NCI-H1436 treated with DMSO at 0.1 percent for 48 hours (cell line): ENCODE results near the gene DPYSL4.

Experiments used
- DNase-seq: peaks from one replicate; lab custom pipeline; 2025; lab: John Stamatoyannopoulos, UW

The DPYSL4 gene

DNA sequence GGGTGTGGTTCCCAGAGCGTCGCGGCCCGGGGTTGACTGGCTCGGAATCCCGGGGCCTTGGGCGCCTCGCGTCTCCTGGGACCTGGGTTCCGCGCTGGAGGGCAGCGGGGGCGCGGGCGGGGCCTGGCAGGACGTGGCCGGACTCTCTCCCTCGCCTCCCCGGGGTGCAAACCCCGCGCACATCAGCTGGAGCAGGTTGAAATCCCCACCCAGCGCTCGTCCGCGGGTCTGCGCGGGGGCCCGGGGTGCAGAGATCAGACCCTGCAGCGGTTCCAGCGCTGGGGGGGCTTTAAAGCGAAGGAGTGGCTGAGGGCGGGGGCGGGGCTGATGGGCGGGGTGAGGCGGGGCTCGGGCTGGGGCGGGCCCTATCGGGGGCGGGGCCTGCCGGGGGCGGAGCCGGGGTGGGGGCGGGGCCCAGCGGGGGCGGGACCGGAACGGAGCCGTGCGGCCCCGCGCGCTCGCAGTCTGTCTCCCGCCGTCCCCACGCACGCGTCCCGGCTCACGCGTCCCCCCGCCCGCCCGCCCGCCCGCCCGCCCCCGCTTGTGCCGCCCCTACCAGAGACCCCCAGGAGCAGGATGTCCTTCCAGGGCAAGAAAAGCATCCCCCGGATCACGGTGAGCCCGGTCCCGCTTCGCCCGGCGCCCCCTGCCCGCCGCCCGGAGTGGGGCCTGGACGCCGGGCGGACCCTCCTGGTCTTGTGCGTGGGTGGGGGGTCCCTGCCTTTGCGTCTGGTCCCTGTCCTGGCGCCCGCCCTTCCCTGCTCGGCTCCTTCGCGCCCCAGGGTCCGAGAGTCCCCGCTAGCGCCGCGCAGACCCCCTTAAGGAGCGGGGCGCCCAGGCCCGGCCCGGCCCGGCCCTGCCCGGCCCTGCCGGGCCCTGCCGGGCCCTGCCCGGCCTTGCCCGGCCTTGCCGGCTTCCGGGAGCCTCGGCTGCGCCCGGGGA is at the start of gene DPYSL4:
Gene DPYSL4, plus strand, starts transcription at position 461 of the 942 bp plus-strand sequence. Its CDS starts 116 bp downstream, at position 577.
- no peak for DNase-seq

- no peak for DNase-seq
These were observed 49.4 kb upstream of the DPYSL4 start for GRCh38 chr10:132137111-132138072.

GRCh38 chr10:132138133-132138532 is 48.6 kb upstream of the DPYSL4 start:
- no peak for DNase-seq

DNA sequence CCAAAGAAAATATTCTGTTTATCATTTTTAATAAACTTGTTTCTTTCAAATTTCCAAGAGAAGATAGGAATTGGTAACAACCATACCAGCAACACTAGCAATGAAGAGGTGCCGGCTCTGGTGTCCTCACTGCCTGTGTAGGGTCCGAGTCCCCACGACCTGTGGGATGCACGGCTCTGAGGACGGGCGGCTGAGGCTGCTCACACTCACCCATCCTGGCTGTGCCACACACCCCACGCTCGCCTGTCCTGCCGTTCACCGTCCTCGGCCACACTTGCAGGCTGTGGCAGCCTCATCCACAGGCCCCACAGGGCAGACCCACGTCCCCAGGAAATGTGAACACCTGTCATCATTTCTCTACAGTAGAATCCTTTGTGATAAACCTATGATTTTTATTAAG is 48.2 kb upstream of the DPYSL4 start:
- no peak for DNase-seq

- DNase-seq: no peak
These were observed 47.2 kb upstream of the DPYSL4 start for GRCh38 chr10:132139526-132139925.

- DNase-seq: no peak
These were observed 46.4 kb upstream of the DPYSL4 start for GRCh38 chr10:132140167-132140925.

DNA sequence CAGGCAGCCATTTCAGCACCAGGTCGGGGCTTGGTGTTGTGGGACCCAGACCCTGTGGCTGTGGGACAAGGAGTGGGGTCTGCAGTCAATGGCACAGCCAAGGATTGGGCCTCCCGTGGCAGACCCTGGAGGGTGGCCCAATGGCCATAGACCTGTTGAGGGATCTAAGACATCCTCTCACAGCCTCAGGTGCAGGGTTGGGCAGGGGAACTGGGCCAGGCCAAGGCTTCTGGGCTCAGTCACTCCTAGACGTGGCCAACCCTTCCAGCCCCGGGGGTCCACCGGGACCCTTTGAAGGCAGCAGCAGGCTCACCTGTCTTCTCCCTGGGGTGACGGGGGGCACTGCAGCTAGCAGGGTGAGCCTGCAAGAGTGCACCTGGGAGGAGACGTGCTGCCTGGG is 45.7 kb upstream of the DPYSL4 start:
- no peak for DNase-seq

DNA sequence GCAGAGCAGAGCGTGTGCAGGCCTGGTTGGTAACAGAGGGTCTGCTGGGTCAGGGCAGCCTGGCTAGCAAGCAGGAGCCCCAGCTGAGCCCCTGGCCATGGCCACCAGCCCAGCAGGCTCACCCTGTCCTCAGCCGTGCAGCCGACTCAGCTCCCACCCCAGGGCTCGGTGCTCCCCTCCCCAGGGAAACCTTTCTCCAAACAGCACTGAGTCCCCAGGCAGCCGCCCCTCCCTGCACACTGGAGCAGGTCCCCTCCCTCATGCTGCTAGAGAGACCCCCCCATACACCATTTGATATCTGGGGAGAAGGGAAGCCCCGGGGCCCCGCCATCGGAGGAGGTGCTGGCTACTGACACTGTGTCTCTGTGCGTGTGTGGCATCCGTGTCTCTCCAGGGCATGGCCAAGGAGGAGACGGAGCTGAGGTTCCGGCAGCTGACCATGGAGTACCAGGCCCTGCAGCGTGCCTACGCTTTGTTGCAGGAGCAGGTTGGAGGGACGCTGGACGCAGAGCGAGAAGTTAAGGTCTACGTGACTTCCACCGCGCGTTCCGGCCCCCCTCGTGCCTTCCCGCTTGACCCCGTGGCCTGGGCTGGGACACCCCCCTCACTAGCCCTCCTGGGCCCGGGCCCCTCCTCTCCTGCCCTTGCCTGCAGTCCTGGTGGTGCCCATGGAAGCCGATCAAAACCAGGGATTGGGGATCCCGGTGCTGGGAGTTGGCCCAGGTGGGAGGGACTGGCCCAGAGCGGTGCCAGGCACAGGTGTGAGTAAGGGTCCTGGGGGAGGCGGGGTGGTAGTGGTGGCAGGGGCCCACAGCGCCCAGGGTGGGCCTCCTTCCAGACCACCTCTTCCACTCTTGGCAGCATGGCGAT is 45.0 kb upstream of the DPYSL4 start:
- no peak for DNase-seq

DNA sequence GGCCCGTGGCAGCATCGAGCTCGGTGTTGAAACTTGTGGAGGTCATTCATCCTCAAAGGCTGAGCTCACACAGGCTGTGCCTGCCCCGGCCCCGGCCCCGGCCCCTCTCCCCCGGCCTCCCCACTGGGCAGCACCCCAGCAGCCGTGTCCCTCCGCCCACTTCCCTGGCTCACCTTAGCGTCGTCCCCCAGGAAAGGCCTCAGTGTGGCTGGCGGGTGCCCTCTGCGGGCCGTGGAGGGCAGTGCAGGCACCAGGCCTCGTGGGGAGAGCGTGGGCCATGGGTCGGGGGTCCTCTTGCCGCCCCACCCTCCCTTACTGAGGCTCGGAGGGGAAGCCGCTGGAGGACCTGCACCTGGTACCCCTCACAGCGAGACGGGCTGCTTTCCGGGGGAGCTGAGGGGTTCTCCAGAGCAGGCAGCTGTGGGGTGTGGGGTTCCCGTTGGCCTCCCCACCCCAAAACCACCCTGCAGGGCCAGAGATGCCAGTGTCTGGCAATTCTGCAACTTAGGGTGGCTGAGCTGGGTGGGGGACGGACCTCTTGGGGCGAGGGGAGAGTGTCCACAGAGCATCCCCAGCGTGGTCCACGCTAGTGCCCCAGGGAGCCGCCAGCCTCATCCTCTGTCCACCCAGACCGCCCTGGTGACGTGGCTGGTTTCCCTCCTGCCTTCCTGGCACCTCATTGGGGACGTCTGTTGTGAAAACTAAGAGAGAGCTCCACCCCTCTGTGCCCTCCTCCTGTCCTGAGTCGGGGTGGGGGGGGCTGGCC is 44.2 kb upstream of the DPYSL4 start:
- DNase-seq: no peak

DNA sequence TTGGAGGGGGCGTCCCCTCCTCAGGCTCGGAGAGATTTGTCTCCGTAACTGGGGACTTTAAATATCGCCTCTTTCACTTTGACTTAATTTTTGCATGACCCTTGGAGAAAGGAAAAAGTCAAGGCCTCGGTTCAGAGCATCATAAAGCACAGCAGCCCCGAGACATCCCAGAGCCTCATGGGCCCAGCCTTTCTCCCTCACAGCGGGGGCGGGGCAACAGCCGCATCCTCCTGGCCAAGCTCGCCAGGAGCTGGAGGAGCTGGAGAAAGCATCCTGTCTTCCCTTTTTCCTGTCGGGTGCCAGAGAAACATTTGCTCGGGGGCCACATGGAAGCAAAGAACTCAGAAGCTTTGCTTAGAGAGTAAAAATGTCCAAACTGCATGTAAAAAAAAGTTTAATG is 43.6 kb upstream of the DPYSL4 start:
- DNase-seq: no peak

GRCh38 chr10:132144086-132144485 is 42.7 kb upstream of the DPYSL4 start:
- no peak for DNase-seq

- DNase-seq: no peak
These were observed 41.7 kb upstream of the DPYSL4 start for GRCh38 chr10:132145002-132145401.

DNA sequence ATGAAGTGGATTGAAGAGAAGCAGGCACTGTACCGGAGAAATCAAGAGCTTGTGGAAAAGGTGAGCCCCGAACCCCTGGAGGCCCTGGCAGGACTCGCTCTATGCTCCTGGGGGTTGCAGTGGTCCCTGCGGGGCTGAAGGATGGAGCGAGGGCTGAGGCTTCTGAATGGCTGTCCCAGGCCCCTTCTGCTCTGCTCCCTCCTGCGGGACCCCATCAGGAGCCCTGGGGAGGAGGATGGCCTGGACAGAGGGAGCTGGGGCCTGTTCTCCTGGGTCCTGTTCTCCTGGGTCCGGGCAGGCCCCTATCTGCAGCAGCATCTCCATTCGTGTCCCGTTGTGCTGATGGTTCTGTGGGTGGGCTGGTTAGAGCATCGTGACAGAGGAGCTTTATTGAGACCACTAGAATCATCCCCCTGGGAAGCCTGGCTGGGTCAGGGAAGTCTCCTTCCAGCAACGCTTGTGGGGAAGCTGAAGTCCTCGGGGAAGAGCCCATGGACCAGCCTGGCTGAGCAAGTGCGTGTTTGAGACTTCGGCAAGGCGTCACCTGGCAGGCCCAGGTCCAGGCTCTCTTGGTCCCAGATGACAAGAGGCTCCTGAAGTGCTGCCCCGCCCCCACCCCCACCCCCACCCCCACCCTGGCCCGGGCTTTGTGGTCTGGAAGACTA is 41.1 kb upstream of the DPYSL4 start:
- DNase-seq: no peak

GRCh38 chr10:132146271-132146671 is 40.5 kb upstream of the DPYSL4 start:
- DNase-seq: no peak

DNA sequence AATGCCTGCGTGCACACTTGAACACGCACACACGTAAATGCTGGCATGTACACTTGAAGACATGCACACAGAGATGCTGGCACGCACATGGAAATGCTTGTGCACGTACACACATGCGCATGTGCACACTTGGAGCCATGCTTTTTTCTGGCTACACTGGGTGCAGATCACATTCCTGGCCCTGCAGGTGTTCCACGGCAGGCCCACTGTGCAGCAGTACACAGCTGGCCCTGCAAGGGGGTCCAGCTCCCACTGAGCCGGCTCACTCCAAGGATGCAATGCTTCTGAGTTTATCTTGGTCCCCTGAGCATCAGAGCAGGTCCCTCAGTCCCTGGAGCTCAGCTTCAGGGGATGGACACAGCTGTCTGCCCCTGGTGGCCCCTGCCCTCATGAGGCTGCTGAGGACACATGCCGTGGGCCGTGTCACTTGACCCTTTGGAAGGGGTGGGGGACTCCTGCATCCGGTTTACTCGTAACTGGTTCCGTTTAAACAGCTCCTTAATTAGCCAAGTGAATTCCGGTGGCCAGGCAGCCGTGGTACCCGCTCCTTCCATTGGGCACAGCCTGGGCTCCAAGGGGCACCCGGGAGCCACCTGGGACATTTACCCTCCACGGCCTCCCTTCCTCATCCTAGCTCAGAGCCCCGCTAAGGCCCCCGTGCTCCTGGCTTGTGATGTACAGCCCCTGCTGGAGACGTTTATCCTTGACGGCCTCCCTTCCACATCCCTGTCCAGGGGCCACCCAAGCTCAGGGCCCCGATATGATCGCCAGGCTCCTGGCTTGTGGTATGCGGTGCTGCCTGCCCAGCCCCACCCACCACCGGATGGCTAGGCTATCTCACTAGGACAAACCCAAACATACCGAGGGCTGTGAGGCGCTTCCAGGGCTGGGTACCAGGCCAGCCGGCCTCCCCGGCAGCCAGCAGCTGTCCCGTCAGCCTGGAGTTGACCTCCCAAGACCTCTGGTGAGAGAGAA is 39.5 kb upstream of the DPYSL4 start:
- no peak for DNase-seq

DNA sequence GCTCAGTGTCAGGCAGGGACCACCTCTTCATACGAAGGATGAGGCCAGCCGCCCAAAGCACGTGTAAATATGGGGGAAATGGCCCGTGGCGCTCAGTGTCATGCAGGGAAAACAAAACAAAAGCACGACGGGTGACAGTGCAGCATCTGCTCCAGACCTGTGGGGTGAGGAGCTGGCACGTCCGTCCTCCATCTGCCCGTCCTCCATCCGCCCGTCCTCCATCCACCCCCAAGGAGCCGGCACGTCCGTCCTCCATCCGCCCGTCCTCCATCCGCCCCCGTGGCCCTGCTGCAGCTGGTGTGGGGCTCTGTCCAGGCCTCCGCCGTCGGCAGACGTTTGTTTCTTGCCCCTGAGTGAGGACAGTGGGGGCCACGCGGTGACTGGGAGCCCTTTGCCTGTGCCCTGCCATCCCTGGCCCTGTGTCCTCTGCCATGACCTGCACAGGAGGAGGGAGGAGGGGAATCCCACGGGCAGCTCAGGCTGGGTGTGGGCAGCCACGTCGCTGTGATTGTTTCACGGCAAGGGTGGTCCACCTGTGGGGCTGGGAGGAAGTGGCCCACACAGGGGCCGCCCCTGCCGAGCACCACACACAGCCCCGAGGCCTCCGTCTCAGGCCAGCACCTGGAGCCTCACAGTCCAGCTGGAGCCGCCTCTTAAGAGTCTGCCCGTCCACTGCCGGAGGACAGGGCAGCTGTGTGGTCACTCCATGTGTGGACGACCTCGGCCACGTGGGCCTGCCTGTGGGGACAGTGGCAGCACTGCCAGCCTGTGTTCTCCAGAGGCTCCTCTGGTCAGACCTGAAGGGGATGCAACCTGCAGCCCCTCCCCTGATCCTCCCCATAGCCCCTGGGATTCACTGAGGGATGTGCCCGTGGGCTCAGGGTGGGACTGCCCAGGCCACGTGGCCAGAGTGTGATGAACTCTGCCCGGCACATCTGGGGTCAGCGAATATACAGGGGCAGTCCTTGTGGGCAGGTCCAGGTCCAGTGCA is 38.2 kb upstream of the DPYSL4 start:
- no peak for DNase-seq

DNA sequence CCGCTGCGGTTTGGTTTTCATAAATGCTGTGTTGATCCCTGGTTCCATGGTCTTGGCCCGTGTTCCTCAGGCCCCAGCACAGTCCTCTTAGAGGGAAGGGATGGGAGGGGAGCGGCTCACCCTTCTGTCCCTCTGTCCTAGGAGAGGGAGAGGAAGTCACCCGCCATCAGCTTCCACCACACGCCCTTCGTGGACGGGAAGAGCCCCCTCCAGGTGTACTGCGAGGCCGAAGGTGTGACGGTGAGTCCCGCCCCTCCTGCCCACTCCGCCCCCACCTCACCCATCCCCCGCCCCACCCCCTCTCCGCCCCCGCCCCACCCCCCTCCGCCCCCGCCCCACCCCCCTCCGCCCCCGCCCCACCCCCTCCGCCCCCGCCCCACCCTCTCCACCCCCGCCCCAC is 37.5 kb upstream of the DPYSL4 start:
- no peak for DNase-seq
